ENCODE data around the gene EFCAB8. TPM values are rescaled to one million over a fixed set of nuclear protein-coding genes. Genes with fewer than 3 reads are reported as not detected.

Gene EFCAB8
- polyA plus RNA-seq, 2 donors = 0.11 to 0.28 TPM

- H3K4me3 ChIP-seq (ENCODE audit: low read depth in 1 of 2, low read length in 2 of 2) = no peak overlapping the region
- H3K27ac ChIP-seq (ENCODE audit: low read depth in 2 of 2, low read length in 1 of 2) = no peak overlapping the region
- no peaks in the 10 kb centered on the region for H3K27me3 ChIP-seq (ENCODE audit: control insufficient read depth in 1 of 2, insufficient read depth in 2 of 2, low read length in 2 of 2)
- WGBS, 2 donors = 81% methylated on average over 6 of the region's 6 CpGs
- H3K4me1 ChIP-seq (ENCODE audit: control insufficient read depth in 2 of 2, insufficient read depth in 2 of 2, low read length in 1 of 2) = no peaks in the 10 kb centered on the region
- no peaks in the 10 kb centered on the region for H3K36me3 ChIP-seq (ENCODE audit: control insufficient read depth in 2 of 2, insufficient read depth in 2 of 2, low read length in 1 of 2)
- H3K9me3 ChIP-seq (ENCODE audit: control insufficient read depth in 2 of 2, insufficient read depth in 1 of 2, low read depth in 1 of 2, low read length in 1 of 2) = peaks cover 0 to 4% of the 10 kb centered on the region in 2 donors
Observed at GRCh38 chr20:32985596-32985995, 126.9 kb downstream of the EFCAB8 start.

GRCh38 chr20:32986331-32986966 lies 127.7 kb downstream of the EFCAB8 start:
- WGBS, 2 donors = 78 to 79% methylated on average over 18 of the region's 18 CpGs
- Histone ChIP-seq H3K27ac (ENCODE audit: low read depth in 2 of 2, low read length in 1 of 2) (no peak overlapping the region), H3K36me3 (ENCODE audit: control insufficient read depth in 2 of 2, insufficient read depth in 2 of 2, low read length in 1 of 2) (no peaks in the 10 kb centered on the region), H3K4me3 (ENCODE audit: low read depth in 1 of 2, low read length in 2 of 2) (no peak overlapping the region), H3K4me1 (ENCODE audit: control insufficient read depth in 2 of 2, insufficient read depth in 2 of 2, low read length in 1 of 2) (no peaks in the 10 kb centered on the region), H3K9me3 (ENCODE audit: control insufficient read depth in 2 of 2, insufficient read depth in 1 of 2, low read depth in 1 of 2, low read length in 1 of 2) (peaks cover 0 to 4% of the 10 kb centered on the region in 2 donors), H3K27me3 (ENCODE audit: control insufficient read depth in 1 of 2, insufficient read depth in 2 of 2, low read length in 2 of 2) (no peaks in the 10 kb centered on the region)

- no peaks in the 10 kb centered on the region for H3K27me3 ChIP-seq (ENCODE audit: control insufficient read depth in 1 of 2, insufficient read depth in 2 of 2, low read length in 2 of 2)
- H3K36me3 ChIP-seq (ENCODE audit: control insufficient read depth in 2 of 2, insufficient read depth in 2 of 2, low read length in 1 of 2) = no peaks in the 10 kb centered on the region
- H3K4me3 ChIP-seq (ENCODE audit: low read depth in 1 of 2, low read length in 2 of 2) = no peak overlapping the region
- 79 to 84% methylated on average over 11 of the region's 11 CpGs for WGBS, 2 donors
- H3K9me3 ChIP-seq (ENCODE audit: control insufficient read depth in 2 of 2, insufficient read depth in 1 of 2, low read depth in 1 of 2, low read length in 1 of 2) = peaks cover 0 to 4% of the 10 kb centered on the region in 2 donors
- no peak overlapping the region for H3K27ac ChIP-seq (ENCODE audit: low read depth in 2 of 2, low read length in 1 of 2)
- no peaks in the 10 kb centered on the region for H3K4me1 ChIP-seq (ENCODE audit: control insufficient read depth in 2 of 2, insufficient read depth in 2 of 2, low read length in 1 of 2)
Observed at GRCh38 chr20:32987044-32987825, 128.5 kb downstream of the EFCAB8 start.

GRCh38 chr20:32988008-32988407 lies 129.3 kb downstream of the EFCAB8 start:
- 74 to 76% methylated on average over 16 of the region's 16 CpGs for WGBS, 2 donors

GRCh38 chr20:32989507-32990283 lies 131.0 kb downstream of the EFCAB8 start:
- WGBS, 2 donors = 82 to 89% methylated on average over 14 of the region's 14 CpGs
- Histone ChIP-seq H3K27me3 (ENCODE audit: control insufficient read depth in 1 of 2, insufficient read depth in 2 of 2, low read length in 2 of 2) (no peaks in the 10 kb centered on the region), H3K4me1 (ENCODE audit: control insufficient read depth in 2 of 2, insufficient read depth in 2 of 2, low read length in 1 of 2) (no peaks in the 10 kb centered on the region), H3K27ac (ENCODE audit: low read depth in 2 of 2, low read length in 1 of 2) (no peak overlapping the region), H3K9me3 (ENCODE audit: control insufficient read depth in 2 of 2, insufficient read depth in 1 of 2, low read depth in 1 of 2, low read length in 1 of 2) (peaks cover 0 to 4% of the 10 kb centered on the region in 2 donors), H3K4me3 (ENCODE audit: low read depth in 1 of 2, low read length in 2 of 2) (no peak overlapping the region), H3K36me3 (ENCODE audit: control insufficient read depth in 2 of 2, insufficient read depth in 2 of 2, low read length in 1 of 2) (no peaks in the 10 kb centered on the region)

More at GRCh38 chr20:32988008-32988407, 129.3 kb downstream of the EFCAB8 start:
- Histone ChIP-seq H3K9me3 (ENCODE audit: control insufficient read depth in 2 of 2, insufficient read depth in 1 of 2, low read depth in 1 of 2, low read length in 1 of 2) (peaks cover 0 to 4% of the 10 kb centered on the region in 2 donors), H3K36me3 (ENCODE audit: control insufficient read depth in 2 of 2, insufficient read depth in 2 of 2, low read length in 1 of 2) (no peaks in the 10 kb centered on the region), H3K27ac (ENCODE audit: low read depth in 2 of 2, low read length in 1 of 2) (no peak overlapping the region), H3K27me3 (ENCODE audit: control insufficient read depth in 1 of 2, insufficient read depth in 2 of 2, low read length in 2 of 2) (no peaks in the 10 kb centered on the region), H3K4me1 (ENCODE audit: control insufficient read depth in 2 of 2, insufficient read depth in 2 of 2, low read length in 1 of 2) (no peaks in the 10 kb centered on the region), H3K4me3 (ENCODE audit: low read depth in 1 of 2, low read length in 2 of 2) (no peak overlapping the region)

- Histone ChIP-seq H3K27me3 (ENCODE audit: control insufficient read depth in 1 of 2, insufficient read depth in 2 of 2, low read length in 2 of 2) (no peaks in the 10 kb centered on the region), H3K36me3 (ENCODE audit: control insufficient read depth in 2 of 2, insufficient read depth in 2 of 2, low read length in 1 of 2) (no peaks in the 10 kb centered on the region), H3K4me1 (ENCODE audit: control insufficient read depth in 2 of 2, insufficient read depth in 2 of 2, low read length in 1 of 2) (no peaks in the 10 kb centered on the region), H3K27ac (ENCODE audit: low read depth in 2 of 2, low read length in 1 of 2) (no peak overlapping the region), H3K4me3 (ENCODE audit: low read depth in 1 of 2, low read length in 2 of 2) (no peak overlapping the region), H3K9me3 (ENCODE audit: control insufficient read depth in 2 of 2, insufficient read depth in 1 of 2, low read depth in 1 of 2, low read length in 1 of 2) (peaks cover 0 to 5% of the 10 kb centered on the region in 2 donors)
- WGBS, 2 donors = 60 to 77% methylated on average over 3 of the region's 3 CpGs
Observed at GRCh38 chr20:32990426-32990825, 131.7 kb downstream of the EFCAB8 start.

- H3K27ac ChIP-seq (ENCODE audit: low read depth in 2 of 2, low read length in 1 of 2) = no peak overlapping the region
- H3K36me3 ChIP-seq (ENCODE audit: control insufficient read depth in 2 of 2, insufficient read depth in 2 of 2, low read length in 1 of 2) = no peaks in the 10 kb centered on the region
- H3K27me3 ChIP-seq (ENCODE audit: control insufficient read depth in 1 of 2, insufficient read depth in 2 of 2, low read length in 2 of 2) = no peaks in the 10 kb centered on the region
- no peak overlapping the region for H3K4me3 ChIP-seq (ENCODE audit: low read depth in 1 of 2, low read length in 2 of 2)
- H3K9me3 ChIP-seq (ENCODE audit: control insufficient read depth in 2 of 2, insufficient read depth in 1 of 2, low read depth in 1 of 2, low read length in 1 of 2) = peaks cover 0 to 7% of the 10 kb centered on the region in 2 donors
- 55 to 62% methylated on average over 3 of the region's 3 CpGs for WGBS, 2 donors
- no peaks in the 10 kb centered on the region for H3K4me1 ChIP-seq (ENCODE audit: control insufficient read depth in 2 of 2, insufficient read depth in 2 of 2, low read length in 1 of 2)
Observed at GRCh38 chr20:32991383-32991782, 132.7 kb downstream of the EFCAB8 start.

GRCh38 chr20:32991792-32992641 lies 133.3 kb downstream of the EFCAB8 start:
- no peaks in the 10 kb centered on the region for H3K4me1 ChIP-seq (ENCODE audit: control insufficient read depth in 2 of 2, insufficient read depth in 2 of 2, low read length in 1 of 2)
- 74 to 84% methylated on average over 8 of the region's 8 CpGs for WGBS, 2 donors
- no peak overlapping the region for H3K27ac ChIP-seq (ENCODE audit: low read depth in 2 of 2, low read length in 1 of 2)
- no peaks in the 10 kb centered on the region for H3K36me3 ChIP-seq (ENCODE audit: control insufficient read depth in 2 of 2, insufficient read depth in 2 of 2, low read length in 1 of 2)
- H3K9me3 ChIP-seq (ENCODE audit: control insufficient read depth in 2 of 2, insufficient read depth in 1 of 2, low read depth in 1 of 2, low read length in 1 of 2) = peaks cover 0 to 3% of the 10 kb centered on the region in 2 donors
- H3K27me3 ChIP-seq (ENCODE audit: control insufficient read depth in 1 of 2, insufficient read depth in 2 of 2, low read length in 2 of 2) = no peaks in the 10 kb centered on the region
- no peak overlapping the region for H3K4me3 ChIP-seq (ENCODE audit: low read depth in 1 of 2, low read length in 2 of 2)

All from esophagus (tissue), 2 donors.